ENCODE measurements around the gene TCF23.
A peak's percentile ranks its signal among the peaks of the same experiment; 100 is the strongest.
"Not testable (repeated sequence)": the region's sequence is repeated elsewhere in the genome, so short reads cannot be mapped to it uniquely, and the experiment has no call there.

Gene TCF23

GRCh38 chr2:27170581-27171337 lies 22.0 kb downstream of the TCF23 start:
- no peaks in the 10 kb centered on the region for H3K36me3 ChIP-seq (ENCODE audit: control insufficient read depth, insufficient read depth, low read length)
- H3K27ac ChIP-seq (ENCODE audit: low read depth, low read length) = no peak overlapping the region
- H3K4me3 ChIP-seq (ENCODE audit: low read length) = no peak overlapping the region
- H3K9ac ChIP-seq (ENCODE audit: low read length) = no peak overlapping the region
- no peaks in the 10 kb centered on the region for H3K4me1 ChIP-seq (ENCODE audit: control insufficient read depth, insufficient read depth, low read length)
- H3K27me3 ChIP-seq (ENCODE audit: control insufficient read depth, insufficient read depth, low read length) = peaks cover 6% of the 10 kb centered on the region

GRCh38 chr2:27171351-27171848 lies 22.6 kb downstream of the TCF23 start:
- no peak overlapping the region for H3K27ac ChIP-seq (ENCODE audit: low read depth, low read length)
- H3K4me1 ChIP-seq (ENCODE audit: control insufficient read depth, insufficient read depth, low read length) = no peaks in the 10 kb centered on the region
- no peaks in the 10 kb centered on the region for H3K36me3 ChIP-seq (ENCODE audit: control insufficient read depth, insufficient read depth, low read length)
- peaks cover 6% of the 10 kb centered on the region for H3K27me3 ChIP-seq (ENCODE audit: control insufficient read depth, insufficient read depth, low read length)
- H3K4me3 ChIP-seq (ENCODE audit: low read length) = no peak overlapping the region
- H3K9ac ChIP-seq (ENCODE audit: low read length) = no peak overlapping the region

- Histone ChIP-seq H3K27me3 (ENCODE audit: control insufficient read depth, insufficient read depth, low read length) (peaks cover 6% of the 10 kb centered on the region), H3K4me3 (ENCODE audit: low read length) (no peak overlapping the region), H3K27ac (ENCODE audit: low read depth, low read length) (no peak overlapping the region), H3K9ac (ENCODE audit: low read length) (no peak overlapping the region), H3K4me1 (ENCODE audit: control insufficient read depth, insufficient read depth, low read length) (no peaks in the 10 kb centered on the region), H3K36me3 (ENCODE audit: control insufficient read depth, insufficient read depth, low read length) (no peaks in the 10 kb centered on the region)
Measured at GRCh38 chr2:27174638-27175037, 25.8 kb downstream of the TCF23 start.

- Histone ChIP-seq H3K27ac (ENCODE audit: low read depth, low read length) (no peak overlapping the region), H3K9ac (ENCODE audit: low read length) (no peak overlapping the region), H3K4me3 (ENCODE audit: low read length) (no peak overlapping the region)
Measured at GRCh38 chr2:27175330-27175729, 26.5 kb downstream of the TCF23 start.

GRCh38 chr2:27175781-27176180 lies 27.0 kb downstream of the TCF23 start:
- H3K4me3 ChIP-seq (ENCODE audit: low read length); H3K9ac ChIP-seq (ENCODE audit: low read length); H3K36me3 ChIP-seq (ENCODE audit: control insufficient read depth, insufficient read depth, low read length); H3K27me3 ChIP-seq (ENCODE audit: control insufficient read depth, insufficient read depth, low read length); H3K4me1 ChIP-seq (ENCODE audit: control insufficient read depth, insufficient read depth, low read length); H3K27ac ChIP-seq (ENCODE audit: low read depth, low read length): not testable (repeated sequence)

More at GRCh38 chr2:27175330-27175729, 26.5 kb downstream of the TCF23 start:
- H3K27me3 ChIP-seq (ENCODE audit: control insufficient read depth, insufficient read depth, low read length) = peaks cover 6% of the 10 kb centered on the region
- no peaks in the 10 kb centered on the region for H3K4me1 ChIP-seq (ENCODE audit: control insufficient read depth, insufficient read depth, low read length)
- no peaks in the 10 kb centered on the region for H3K36me3 ChIP-seq (ENCODE audit: control insufficient read depth, insufficient read depth, low read length)

GRCh38 chr2:27177441-27178351 lies 28.9 kb downstream of the TCF23 start:
- Histone ChIP-seq H3K4me3 (ENCODE audit: low read length) (no peak overlapping the region), H3K9ac (ENCODE audit: low read length) (no peak overlapping the region), H3K36me3 (ENCODE audit: control insufficient read depth, insufficient read depth, low read length) (no peaks in the 10 kb centered on the region), H3K27ac (ENCODE audit: low read depth, low read length) (no peak overlapping the region), H3K4me1 (ENCODE audit: control insufficient read depth, insufficient read depth, low read length) (no peaks in the 10 kb centered on the region), H3K27me3 (ENCODE audit: control insufficient read depth, insufficient read depth, low read length) (peaks cover 3% of the 10 kb centered on the region)

GRCh38 chr2:27178469-27178868 lies 29.7 kb downstream of the TCF23 start:
- no peak overlapping the region for H3K9ac ChIP-seq (ENCODE audit: low read length)
- no peak overlapping the region for H3K27ac ChIP-seq (ENCODE audit: low read depth, low read length)
- H3K27me3 ChIP-seq (ENCODE audit: control insufficient read depth, insufficient read depth, low read length) = peaks cover 3% of the 10 kb centered on the region
- no peaks in the 10 kb centered on the region for H3K4me1 ChIP-seq (ENCODE audit: control insufficient read depth, insufficient read depth, low read length)
- H3K36me3 ChIP-seq (ENCODE audit: control insufficient read depth, insufficient read depth, low read length) = no peaks in the 10 kb centered on the region
- H3K4me3 ChIP-seq (ENCODE audit: low read length) = no peak overlapping the region

- Histone ChIP-seq H3K4me3 (ENCODE audit: low read length) (no peak overlapping the region), H3K4me1 (ENCODE audit: control insufficient read depth, insufficient read depth, low read length) (no peaks in the 10 kb centered on the region), H3K36me3 (ENCODE audit: control insufficient read depth, insufficient read depth, low read length) (no peaks in the 10 kb centered on the region), H3K9ac (ENCODE audit: low read length) (no peak overlapping the region), H3K27ac (ENCODE audit: low read depth, low read length) (no peak overlapping the region), H3K27me3 (ENCODE audit: control insufficient read depth, insufficient read depth, low read length) (peaks cover 3% of the 10 kb centered on the region)
Measured at GRCh38 chr2:27179344-27180000, 30.7 kb downstream of the TCF23 start.

- no peaks in the 10 kb centered on the region for H3K4me1 ChIP-seq (ENCODE audit: control insufficient read depth, insufficient read depth, low read length)
- no peak overlapping the region for H3K4me3 ChIP-seq (ENCODE audit: low read length)
Measured at GRCh38 chr2:27182346-27182745, 33.5 kb downstream of the TCF23 start.

GRCh38 chr2:27184115-27184514 lies 35.3 kb downstream of the TCF23 start:
- Histone ChIP-seq H3K4me3 (ENCODE audit: low read length) (no peak overlapping the region), H3K36me3 (ENCODE audit: control insufficient read depth, insufficient read depth, low read length) (no peaks in the 10 kb centered on the region), H3K4me1 (ENCODE audit: control insufficient read depth, insufficient read depth, low read length) (no peaks in the 10 kb centered on the region), H3K27ac (ENCODE audit: low read depth, low read length) (no peak overlapping the region), H3K9ac (ENCODE audit: low read length) (no peak overlapping the region), H3K27me3 (ENCODE audit: control insufficient read depth, insufficient read depth, low read length) (no peaks in the 10 kb centered on the region)

More at GRCh38 chr2:27182346-27182745, 33.5 kb downstream of the TCF23 start:
- Histone ChIP-seq H3K27ac (ENCODE audit: low read depth, low read length) (no peak overlapping the region), H3K9ac (ENCODE audit: low read length) (no peak overlapping the region), H3K36me3 (ENCODE audit: control insufficient read depth, insufficient read depth, low read length) (no peaks in the 10 kb centered on the region), H3K27me3 (ENCODE audit: control insufficient read depth, insufficient read depth, low read length) (no peaks in the 10 kb centered on the region)

- no peak overlapping the region for H3K9ac ChIP-seq (ENCODE audit: low read length)
- H3K27ac ChIP-seq (ENCODE audit: low read depth, low read length) = peak overlapping the region; percentile 37
- H3K4me3 ChIP-seq (ENCODE audit: low read length) = no peak overlapping the region
- H3K36me3 ChIP-seq (ENCODE audit: control insufficient read depth, insufficient read depth, low read length) = no peaks in the 10 kb centered on the region
- no peaks in the 10 kb centered on the region for H3K4me1 ChIP-seq (ENCODE audit: control insufficient read depth, insufficient read depth, low read length)
- no peaks in the 10 kb centered on the region for H3K27me3 ChIP-seq (ENCODE audit: control insufficient read depth, insufficient read depth, low read length)
Measured at GRCh38 chr2:27185331-27186026, 36.7 kb downstream of the TCF23 start.

All from rectal smooth muscle tissue (tissue), 1 donor.